NK-92 (cell line): Measurements from ENCODE around the gene RPH3AL.
"Not testable (repeated sequence)": the region's sequence is repeated elsewhere in the genome, so short reads cannot be mapped to it uniquely, and the experiment has no call there.

ENCODE experiments used
- DNase-seq: peaks from one replicate; lab custom pipeline; 2025; ENCODE audit not compliant: unreplicated experiment; lab: John Stamatoyannopoulos, UW

The RPH3AL gene

DNA sequence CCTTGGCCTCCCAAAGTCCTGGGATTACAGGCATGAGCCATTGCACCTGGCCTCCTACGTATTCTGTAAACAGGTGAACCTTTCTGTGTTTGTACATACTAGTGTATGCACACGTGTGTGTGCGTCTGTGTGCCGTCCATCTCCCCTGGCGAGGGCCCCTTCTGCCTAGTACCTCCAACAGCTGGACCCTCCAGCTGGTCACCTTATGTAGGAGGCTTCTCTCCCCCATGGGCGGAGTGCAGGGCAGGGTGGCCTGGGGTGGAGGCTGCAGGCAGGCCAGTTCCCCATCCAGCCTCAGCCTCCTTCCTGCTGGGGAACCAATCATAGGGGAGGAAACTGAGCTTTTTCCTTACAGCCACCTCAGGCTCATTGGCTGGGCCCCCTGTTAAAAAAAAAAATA, 146.8 kb downstream of the RPH3AL start:
- no peak for DNase-seq

DNA sequence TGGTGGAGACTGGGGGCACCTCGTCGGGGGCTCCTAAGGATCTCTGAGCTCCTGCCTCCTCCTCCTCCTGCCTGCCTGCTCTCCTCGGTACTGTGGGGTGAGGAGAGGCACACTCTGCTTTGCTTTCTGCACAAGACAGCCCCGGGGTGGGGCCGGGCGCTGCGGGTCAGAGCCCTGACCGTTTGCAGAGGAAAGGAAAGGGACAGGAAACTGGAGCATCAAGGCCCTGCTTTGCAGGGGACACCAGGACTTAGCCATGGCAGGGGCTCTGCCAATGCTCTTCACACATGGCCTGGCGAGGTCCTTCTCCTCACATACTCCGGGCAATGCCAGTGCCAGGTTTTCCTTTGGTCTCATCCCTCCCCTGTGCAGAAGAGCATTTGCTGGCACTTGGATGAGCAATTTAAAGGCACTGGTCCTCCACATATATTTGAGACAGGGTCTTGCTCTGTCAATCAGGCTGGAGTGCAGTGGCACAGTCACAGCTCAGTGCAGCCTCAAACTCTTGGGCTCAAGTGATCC, 147.4 kb downstream of the RPH3AL start:
- no peak for DNase-seq

DNA sequence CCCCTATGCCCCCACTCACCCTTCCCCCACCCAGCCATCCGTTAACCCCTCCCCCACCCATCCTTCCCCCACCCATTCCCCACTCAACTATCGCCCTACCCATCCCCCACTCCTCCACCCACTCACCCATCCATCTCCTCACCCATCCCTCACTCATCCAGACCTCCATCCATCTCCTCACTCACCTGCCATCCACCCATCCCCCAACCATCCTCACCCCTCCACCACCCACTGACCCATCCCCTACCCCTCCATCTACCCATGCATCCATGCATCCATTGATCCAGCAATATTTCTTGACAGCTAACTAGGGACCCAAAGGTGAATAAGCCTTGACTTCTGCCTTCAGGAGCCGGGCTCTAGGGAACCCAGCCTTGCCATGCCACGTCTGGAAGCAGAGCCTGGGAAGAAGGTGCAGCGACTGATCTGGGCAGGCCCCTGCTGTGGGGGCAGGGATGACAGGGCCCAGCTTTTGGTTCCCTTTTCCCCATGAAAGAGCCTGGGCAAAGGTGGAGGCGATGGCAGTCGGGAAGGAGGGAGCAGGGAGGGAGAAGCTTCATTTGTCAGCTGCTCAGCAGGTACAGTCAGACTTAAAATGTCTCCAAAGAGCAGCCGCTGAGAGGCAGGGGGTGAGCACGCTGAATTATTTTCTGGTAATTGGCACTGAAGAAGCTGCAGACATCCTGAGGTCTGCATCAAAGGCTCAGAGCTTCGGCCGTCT, 148.0 kb downstream of the RPH3AL start:
- DNase-seq, result no peak

DNA sequence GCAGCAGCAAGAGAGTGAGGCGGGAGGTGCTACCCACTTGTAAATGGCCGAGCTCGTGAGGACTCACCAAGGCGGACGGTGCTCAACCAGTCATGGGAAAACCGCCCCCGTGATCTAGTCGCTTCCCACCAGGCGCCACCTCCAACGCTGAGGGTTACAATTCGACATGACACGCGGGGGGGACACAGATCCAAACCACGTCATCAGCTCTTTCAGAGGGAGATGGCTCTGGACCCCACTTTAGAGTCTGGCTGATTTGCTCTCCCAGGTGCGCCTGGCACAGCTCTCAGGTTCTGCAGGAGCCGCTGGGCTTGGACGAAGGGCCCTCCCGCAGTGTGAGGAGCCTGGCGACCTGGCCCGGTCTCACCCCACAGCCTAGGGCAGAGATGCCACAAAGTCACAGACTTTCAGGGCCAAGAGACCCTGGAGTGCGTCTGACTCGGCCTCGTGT, 150.1 kb downstream of the RPH3AL start:
- no peak for DNase-seq

DNA sequence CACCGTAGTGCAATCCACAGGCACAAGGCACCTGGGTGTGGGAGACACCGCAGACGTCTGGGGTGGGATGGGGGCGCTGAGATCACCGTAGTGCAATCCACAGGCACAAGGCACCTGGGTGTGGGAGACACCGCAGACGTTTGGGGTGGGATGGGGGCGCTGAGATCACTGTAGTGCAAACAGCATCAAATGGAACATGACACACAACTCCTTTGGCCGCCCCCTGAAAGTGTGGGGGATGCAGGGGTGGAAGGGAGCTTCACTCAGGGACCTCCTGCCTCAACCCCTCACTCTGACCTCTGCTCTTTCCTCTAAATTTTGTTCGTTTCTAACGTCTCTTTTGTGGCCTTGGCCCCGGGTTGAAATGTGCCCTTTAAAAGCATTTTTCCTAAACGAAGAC, 150.9 kb downstream of the RPH3AL start:
- DNase-seq, result not testable (repeated sequence)

DNA sequence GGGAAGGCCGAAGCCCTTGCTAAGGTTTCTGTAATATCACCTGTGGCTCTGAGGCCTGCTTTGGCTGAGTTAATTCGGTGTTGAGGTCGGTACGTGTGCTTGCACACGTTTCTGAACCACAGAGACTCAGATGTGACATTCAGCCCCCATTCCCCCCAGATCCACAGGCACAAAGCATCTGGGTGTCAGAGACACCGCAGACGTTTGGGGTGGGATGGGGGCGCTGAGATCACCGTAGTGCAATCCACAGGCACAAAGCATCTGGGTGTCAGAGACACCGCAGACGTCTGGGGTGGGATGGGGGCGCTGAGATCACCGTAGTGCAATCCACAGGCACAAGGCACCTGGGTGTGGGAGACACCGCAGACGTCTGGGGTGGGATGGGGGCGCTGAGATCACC, 151.3 kb downstream of the RPH3AL start:
- not testable (repeated sequence) for DNase-seq

DNA sequence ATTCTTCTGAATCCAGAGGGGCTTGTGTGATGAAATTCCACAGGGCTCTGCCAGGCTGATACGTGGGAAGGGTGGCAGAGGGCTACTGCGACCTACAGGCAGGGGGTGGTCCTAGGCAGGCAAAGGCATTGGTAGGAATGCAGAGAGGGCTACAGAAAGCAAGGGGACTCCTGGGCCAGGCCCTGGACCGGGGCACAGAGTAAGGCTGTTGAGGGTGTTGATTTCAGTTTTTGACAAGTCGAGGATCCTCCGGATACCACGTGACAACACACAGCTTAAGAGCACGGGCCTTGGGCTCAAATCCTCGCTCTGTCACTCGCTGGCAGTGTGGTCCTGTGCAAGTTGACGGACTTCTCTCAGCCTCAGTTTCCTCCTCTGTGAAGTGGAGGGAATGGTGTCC, 152.0 kb downstream of the RPH3AL start:
- no peak for DNase-seq

DNA sequence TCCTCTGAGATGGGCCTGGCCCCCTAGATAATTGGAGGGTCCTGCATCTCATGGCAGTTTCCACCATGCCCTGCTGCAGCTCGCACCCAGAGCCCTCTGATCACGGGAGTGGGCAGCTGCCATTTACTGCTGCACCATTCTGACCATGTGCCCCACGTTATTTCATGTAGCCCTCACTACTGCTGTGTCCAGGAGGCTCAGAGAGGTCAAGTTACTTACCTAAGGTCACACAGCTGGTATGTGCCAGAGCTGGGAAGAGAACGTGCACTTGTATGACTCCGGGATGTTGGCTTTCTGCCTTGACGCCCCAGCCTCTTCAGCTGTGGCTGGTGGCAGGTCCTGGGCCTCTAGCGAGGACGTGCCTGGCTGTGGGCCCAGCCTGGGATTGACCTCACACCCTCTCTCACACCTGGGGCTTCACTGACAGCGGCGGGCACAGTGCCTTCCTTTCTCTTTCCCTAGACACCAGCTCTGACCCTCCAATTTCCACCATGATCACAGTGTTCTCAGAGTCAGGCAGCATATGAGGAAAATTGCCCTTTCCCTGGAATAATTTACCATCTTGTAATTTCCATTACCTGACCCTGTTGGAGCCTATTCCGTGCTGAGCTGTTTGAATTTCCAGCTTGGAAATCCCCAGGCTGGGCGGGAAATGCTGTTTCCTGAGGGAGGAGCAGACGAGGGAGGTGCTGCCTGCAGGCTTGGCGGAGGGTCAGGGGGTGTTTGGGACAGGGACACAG, 152.6 kb downstream of the RPH3AL start:
- DNase-seq, result no peak

DNA sequence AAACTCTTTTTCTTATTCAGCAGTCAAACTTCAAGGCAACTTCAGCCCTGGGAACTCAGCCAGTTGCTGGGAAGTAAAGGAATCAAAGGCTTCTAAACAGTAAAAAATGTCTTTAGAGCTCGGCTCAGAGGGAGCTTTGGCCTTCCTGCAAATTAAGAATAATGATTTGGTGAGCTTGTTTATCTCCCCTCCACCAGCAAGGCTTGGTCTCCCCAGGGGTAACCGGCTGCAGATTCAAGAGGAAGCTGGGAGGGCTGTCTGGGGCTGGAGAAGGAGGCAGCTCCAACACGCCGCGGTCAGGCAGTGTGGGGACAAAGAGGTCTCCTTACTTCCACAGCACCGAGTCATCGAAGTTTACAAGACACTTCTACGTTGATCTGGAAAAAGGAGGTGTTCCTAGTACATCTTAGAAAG, 153.4 kb downstream of the RPH3AL start:
- no peak for DNase-seq

DNA sequence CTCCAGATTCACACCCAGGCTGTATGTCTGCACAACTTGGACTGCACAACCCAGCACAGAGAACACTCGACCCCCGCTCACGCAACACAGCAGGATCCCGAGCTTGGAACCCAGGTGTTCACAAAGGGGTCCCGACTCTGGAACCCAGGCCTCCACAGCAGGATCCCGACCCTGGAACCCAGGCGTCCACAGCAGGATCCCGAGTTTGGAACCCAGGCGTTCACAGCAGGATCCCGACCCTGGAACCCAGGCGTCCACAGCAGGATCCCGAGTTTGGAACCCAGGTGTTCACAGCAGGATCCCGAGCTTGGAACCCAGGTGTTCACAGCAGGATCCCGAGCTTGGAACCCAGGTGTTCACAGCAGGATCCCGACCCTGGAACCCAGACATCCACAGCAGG, 154.4 kb downstream of the RPH3AL start:
- DNase-seq, result not testable (repeated sequence)

DNA sequence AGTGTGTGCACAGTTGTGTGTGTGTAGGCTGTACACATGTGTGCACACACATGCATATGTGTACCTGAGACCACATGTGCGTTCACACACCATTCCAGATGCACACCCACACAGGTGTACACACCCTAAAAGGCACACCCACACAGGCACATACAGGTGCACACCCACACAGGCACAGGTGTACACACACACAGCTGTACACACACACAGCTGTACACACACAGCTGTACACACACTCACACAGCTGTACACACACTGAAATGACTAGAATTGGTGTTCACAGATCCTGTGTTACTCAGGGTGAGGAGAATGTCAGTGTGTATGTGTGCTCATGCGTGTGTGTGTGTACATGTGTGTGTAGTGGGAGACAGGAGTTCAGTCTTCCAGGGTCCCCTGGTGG, 155.3 kb downstream of the RPH3AL start:
- DNase-seq, result no peak

DNA sequence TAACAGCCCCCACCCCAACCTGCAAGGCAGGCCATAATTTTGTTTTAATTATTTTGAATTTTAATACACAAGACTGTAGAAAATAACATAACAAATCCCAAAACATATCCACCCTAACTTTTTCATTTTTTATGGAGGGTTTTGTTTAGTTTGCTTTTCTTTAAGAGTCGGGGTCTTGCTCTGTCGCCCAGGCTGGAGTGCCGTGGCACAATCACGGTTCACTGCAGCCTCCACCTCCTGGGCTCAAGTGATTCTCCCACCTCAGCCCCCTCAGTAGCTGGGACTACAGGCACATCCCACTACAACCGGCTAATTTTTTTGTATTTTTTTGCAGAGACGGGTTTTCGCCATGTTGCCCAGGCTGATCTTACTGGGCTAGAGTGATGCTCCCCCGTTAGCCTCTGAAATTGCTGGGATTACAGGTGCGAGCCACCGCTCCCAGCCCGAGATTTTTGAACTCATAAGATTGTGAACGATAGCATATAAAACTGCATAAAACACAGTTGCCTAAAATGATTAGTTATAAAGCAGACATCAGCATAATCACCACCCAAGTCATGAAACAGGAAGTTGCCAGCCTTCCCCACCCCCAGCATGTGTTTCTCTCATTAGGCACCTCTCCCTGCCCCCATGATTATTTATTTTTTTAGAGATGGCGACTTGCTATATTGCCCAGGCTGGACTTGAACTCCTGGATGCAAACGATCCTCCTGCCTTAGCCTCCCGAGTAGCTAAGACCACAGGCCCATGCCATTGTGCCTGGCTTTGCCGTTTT, 157.6 kb downstream of the RPH3AL start:
- DNase-seq, result no peak

DNA sequence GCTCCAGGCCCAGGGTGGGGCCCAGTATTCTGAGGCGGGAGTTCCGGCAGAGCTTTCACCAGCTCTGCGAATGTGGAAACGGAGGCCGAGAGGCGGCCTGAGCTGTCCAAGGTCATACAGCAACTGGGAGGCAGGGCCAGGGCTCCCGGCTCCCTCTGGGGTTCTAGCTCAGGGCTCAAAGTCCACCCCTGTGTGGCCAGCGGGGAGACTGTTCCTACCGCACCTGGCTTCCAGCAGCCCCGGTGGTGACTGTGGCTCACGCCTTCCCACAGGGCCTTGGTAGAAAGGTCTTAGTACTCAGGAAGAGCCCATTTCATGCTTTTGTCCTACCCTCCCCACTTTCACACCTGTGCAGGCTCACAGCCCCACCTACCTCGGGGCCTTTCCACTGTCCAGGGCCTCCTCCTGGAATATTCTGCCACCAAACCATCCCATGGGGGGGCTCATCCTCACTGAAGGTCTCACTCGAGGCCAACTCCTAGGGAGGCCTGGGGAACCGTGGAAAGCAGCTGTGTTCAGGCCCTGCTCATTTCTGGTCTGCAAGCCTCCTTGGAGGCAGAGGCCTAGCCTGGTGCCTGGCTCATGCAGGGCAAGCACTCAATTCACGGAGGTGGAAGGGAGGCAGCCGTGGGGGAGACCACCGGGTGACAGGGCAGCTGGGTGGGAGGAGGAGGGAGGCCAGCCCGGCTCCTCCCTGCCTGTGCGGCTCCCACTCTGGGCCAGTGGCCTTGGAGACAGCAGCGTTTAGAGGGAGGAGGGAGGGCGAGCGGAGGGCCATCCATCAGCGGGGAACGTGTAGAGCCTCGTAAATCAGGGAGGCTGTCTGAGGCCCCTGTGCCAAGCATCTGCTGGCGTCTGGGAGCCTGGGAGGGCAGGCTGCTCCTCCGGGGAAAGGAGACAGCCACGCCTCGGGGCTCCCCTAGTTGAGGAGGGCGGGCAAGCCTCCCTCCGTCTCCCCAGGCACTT, 158.5 kb downstream of the RPH3AL start:
- DNase-seq, result no peak

DNA sequence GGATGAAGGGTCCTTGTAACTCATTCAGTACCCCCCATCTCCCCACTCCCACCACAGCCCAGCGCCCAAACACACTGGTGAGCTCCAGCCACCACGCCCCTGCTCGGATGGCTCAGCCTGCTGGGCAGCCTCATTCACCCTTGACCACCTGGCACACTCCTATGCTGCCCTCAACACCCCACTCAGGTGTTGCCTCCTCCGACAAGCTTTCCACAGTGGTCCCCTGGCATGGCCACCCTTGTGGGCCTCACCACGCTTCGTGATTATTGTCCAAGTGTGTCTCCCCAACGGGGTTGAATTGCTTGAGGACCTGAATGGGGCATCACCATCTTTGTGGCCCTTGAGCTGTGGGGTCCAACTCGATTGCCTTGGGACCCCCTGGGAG, 159.2 kb downstream of the RPH3AL start:
- DNase-seq, result no peak

DNA sequence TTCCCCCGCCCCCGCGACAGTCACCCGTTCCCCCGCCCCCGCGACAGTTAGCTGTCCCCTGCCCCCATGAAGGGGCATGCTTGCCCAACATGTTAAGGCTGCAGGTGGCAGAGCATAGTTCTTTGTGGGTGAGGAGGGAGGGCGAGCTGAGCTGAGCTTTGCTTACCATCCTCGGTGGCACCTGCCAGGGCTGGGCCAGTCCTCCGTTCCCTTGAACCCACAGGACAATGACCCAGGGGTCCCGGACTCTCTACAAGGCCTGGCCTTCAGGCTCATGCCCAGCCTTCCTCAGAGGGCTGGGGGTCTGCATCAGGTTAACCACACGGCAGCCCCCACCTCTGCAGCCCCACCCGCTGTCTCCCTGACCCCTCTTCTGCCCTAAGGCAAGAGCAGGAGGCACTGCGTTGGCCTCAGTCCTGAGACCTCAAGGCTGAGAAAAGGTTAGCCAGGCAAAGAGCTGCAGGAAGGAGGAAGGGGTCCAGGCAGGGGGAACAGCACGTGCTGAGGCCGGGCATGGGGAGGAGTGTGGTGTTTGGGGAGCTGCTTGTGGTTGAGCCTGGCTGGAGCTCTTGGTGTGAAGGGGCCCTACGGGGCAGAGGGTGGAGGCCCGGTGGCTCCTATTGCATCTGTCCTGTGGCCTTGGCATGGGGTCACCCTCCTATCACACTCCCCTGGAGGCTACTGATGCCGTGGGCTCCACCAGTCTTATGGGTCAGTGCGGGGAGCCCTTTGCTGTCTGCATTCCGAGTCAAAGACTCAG, 159.8 kb downstream of the RPH3AL start:
- no peak for DNase-seq

DNA sequence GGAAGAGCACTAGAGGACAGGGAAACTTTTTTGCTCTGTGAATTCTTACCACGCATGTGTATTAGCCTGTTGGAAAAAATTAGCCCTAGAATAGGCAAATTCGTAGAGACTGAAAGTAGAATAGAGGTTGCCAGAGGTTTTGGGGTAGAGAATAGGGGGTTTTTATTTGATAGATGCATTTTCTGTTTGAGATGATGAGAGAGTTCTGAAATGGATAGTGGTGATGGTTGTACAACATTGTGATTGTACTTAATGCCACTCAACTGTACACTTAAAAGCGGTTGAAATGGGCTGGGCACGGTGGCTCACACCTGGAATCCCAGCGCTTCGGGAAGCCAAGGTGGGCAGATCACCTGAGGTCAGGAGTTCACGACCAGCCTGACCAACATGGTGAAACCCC, 163.2 kb downstream of the RPH3AL start:
- DNase-seq, result no peak

DNA sequence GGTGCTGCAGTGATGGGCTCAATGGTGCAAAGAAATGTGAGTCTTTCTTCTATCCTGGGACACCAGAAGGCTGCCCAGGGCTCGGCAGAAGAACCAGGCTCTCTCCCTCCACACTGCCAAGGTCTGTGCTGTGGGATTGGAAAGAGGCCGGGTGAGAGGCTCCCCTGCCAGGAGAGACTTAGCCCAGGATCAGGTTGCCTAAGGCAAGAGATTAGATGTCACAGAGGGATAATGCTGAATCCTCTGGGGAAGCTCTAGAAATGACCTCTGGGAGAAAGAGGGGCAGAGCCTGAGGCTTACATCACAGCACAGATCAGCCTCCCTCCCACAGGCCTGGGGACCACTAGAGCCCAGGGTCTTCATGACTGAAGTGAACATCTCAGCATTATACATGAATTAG, 165.5 kb downstream of the RPH3AL start:
- no peak for DNase-seq

DNA sequence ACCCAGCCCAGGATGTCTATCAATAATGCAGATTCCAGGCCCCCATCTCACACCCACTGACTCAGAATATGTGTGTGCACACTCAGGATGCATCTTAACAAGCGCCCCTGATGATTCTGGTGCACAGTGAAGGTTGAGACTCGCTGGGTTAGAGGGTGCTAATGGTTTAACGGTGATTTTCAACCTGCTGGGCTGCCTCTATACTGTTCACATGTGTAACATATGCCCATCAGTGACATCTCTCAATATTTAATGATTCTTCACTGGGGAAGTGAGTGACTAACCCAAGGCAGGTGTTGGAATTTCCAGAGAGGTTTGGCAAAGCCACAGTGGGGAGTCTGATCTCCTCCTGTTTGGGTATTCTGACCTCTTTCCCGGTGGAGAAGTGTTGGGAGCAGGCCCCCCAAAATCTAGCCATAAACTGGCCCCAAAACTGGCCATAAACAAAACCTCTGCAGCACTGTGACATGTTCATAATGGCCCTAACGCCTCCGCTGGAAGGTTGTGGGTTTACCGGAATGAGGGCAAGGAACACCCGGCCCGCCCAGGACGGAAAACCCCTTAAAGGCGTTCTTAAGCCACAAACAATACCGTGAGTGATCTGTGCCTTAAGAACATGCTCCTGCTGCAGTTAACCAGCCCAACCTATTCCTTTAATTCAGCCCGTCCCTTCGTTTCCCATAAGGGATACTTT, 167.0 kb downstream of the RPH3AL start:
- no peak for DNase-seq

DNA sequence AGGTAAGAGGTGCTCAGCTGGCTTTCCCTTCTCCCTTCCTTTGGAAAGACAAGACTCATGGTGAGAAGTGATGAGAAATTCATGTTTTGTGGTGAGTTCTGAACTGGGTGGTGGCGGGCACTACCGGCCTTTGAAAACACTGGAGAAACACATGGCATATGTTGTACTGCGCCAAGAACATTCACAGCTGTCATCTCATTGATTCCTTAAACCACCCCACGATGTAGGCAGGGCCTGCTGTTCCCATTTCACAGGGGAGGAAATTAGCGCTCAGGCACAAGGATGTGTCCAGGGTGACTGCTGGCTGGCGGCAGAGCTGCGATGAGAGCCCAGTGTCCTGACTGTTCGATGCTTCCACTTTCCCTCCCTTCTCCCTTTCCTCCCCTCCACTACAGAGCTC, 169.6 kb downstream of the RPH3AL start:
- DNase-seq, result no peak
